HG03378 (cell line): ENCODE data around the gene NUP88.
"Not testable (repeated sequence)": the region's sequence is repeated elsewhere in the genome, so short reads cannot be mapped to it uniquely, and the experiment has no call there.

Experiments used
- ATAC-seq: cut with Tn5 transposase; IDR thresholded peaks from one replicate; pipeline ENCODE4 v1.9.1; 2021; ENCODE audit warnings: mild to moderate bottlenecking, moderate library complexity; ENCODE audit not compliant: unreplicated experiment

NUP88 gene

DNA sequence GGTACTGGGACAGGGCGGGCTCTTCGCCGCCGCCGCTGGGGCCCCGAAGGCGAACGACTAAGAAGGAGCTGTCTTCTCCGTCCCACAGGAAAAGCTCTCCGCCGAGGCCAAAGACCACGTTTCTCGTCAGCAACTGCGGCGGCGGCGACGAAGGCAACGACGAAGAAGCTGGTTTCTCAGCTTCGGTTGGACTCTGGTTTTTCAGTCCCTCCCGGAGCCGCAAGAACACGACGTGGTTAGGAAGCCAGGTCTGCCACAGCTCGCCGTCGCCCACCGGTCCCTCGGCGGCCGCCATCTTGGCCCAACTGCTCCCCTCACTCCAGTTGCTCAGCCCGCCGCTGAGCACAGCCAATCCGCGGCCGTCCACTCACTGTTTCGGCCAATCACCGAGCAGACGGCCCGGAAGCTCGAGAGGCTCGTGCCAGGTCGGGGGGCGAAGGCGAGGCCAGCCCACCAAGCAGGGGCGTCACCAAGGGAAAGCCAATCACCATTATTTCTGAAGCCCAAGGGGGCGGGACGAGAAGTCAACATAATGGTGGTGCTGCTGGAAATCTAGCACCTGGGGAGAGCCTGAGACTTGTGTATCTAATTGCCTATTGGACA is at the start of gene NUP88:
Gene NUP88 (minus strand): TSS at position 307 of the 603 bp plus-strand sequence. CDS start 12 bp downstream, at position 295.
- ATAC-seq: peak; percentile 70

DNA sequence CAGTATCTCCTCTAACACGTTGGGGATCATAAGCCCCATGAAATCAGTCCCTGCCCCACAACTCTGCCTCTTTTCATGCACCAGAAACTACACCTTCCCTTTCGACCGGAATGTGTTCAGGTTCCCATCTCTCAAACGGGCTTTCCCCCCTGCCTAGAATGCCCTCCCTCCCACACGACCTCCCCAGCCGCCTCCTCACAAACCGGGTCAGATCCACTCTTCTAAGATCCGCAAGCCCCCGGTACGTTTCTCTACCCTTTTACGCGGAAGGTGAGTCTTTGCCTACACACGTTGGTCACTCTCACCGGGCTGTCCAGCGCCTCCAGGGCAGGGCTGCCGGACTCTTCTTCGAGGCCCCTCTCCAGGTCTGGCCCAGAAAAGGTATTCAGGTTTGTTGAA is 48.6 kb upstream of the NUP88 start:
- ATAC-seq: no peak

DNA sequence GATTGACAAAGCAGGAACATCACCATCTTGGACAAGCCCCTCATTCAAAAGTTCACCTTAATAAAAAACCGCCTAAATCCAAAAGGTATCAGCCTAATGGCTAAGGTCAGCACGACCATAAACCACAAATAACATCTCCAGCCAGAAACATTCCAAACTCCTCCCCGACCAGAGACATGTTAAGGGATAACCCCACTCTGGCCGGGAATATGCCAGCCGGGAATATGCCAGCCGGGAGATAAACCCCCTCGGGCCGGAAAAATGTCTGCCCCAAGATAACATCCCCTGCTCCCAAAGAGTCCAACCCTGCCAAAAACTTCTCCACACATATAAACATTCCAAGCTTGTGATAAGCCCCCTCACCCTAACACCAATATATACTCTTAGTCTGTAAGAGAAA is 48.0 kb upstream of the NUP88 start:
- ATAC-seq: no peak

- ATAC-seq: no peak
Observed at GRCh38 chr17:5466295-5466694, 46.8 kb upstream of the NUP88 start.

GRCh38 chr17:5464717-5465507 is 45.5 kb upstream of the NUP88 start:
- ATAC-seq: no peak

DNA sequence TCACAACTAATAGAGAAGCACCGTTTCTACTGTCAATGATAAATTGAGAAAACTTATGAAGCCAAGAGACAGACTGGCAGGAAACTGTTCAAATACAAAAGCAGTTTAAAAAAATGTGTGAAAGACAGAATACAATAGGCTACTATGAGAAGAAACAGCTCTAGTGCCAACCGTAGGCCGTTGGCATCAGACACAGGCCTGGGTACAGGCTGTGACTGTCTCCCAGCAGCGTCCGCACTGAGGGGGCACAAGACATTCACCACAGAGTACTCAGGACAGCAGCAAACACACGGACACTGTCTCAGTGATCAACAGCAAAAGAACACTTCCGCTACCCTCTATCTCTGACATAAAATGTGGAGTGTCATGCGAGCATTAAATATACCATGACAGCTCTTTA is 27.3 kb upstream of the NUP88 start:
- no peak for ATAC-seq

DNA sequence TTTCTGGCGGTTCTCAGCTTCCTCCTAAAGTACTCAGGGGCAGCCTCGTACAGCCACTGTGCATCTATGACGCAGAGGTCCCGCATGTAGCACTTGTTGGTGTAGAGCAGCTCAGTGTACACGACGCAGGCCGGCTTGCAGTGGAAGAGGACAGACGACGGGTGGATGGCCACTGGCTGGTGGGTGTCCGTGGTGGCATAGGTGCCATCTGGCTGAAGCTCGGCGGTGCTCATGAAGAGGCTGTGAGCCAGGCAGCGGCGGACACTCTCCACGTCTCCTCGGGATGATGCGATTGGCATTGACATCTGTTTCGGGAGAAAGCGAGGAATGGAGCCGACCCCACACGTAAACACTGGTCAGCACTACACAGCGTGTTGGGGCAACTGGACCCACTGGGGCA is 24.7 kb upstream of the NUP88 start:
- no peak for ATAC-seq

GRCh38 chr17:5443728-5444127 is 24.3 kb upstream of the NUP88 start:
- ATAC-seq: no peak

DNA sequence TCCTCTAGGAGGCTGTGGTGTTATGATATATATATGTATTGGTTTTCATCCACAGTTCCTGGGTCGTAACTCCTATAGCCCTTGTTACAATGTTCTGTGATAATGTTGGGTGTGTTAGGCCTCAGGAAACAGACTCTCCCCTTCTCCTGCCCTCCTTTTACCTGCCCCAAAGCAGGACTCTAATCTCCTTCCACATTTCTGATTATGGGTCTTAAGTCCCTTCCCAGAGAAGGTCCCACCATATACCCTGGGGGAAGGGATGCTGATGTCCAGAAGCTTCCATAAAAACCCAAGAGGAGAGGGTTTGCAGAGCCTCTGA is 19.9 kb upstream of the NUP88 start:
- no peak for ATAC-seq

- peak; percentile 64 for ATAC-seq
Observed at GRCh38 chr17:5438716-5439445, 19.4 kb upstream of the NUP88 start, which contains the start of gene C1QBP. TSS of gene C1QBP (minus strand) at chr17:5439155. CDS start at chr17:5439073, 82 bp downstream.

DNA sequence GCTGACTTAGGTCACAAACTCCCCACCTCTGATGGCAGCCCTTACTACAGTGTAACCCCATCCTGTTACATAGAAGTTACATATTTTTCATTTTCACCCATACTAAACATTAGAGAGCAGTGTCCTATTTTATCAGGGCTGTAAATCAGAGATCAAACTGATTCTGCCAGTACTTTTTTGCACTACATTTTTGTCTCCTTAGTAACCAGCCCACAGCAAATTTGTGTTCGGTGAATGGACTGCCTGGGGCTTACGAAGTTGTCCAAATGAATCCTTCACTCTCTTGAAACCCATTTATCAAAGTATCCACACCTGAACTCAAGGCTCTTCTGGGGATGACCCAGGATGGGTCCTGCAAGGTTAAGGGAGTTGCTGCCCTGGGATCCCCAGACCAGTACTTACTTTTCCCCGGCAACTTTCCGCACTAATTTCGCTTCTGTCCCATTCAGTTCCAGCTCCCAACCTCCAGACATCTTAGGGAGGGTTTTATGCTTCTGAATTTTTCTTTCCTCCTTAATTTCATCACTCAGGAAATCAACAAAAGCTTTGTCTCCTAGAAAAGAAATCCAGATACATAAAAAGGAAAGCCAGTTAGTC is 18.4 kb upstream of the NUP88 start:
- no peak for ATAC-seq

GRCh38 chr17:5435781-5436315 is 16.4 kb upstream of the NUP88 start:
- ATAC-seq: not testable (repeated sequence)

GRCh38 chr17:5434984-5435383 is 15.5 kb upstream of the NUP88 start:
- ATAC-seq: no peak

GRCh38 chr17:5431949-5432556 is 12.6 kb upstream of the NUP88 start:
- ATAC-seq: no peak

- ATAC-seq: not testable (repeated sequence)
Observed at GRCh38 chr17:5431234-5431633, 11.8 kb upstream of the NUP88 start.

- no peak for ATAC-seq
Observed at GRCh38 chr17:5430413-5430999, 11.0 kb upstream of the NUP88 start.

DNA sequence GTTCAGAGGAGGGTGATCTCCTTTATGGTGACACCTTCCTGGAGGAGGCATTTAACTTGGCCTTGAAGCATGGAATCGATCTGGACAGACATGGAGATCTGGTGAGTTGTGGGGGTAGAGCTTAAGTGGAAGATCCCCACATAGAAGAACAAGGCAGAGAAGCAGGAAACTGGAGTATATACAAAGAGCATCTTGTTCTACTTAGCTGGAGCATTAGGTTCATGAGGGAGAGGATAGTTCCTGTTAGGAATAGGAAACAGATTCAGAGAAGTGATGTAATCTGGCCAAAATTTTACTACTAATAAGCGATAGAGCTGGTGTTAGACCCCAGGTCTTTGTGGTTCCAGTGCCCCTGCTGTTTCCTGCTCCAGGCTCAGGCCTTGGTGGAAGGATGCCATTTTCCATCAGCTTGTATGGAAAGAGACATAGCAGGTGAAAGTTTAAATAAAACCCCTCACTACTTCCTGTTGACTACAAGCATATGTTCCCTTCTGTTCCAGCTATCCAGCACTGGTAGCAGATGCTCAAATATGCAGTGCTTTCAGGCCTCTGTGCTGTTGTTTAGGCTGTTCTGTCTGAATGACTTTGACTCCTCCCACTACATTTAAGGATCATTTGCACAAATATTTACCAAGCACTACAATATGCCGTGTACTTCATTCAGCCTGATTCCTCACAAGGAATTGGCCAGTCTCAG is 9.9 kb upstream of the NUP88 start:
- ATAC-seq: no peak

GRCh38 chr17:5425826-5426225 is 6.4 kb upstream of the NUP88 start:
- no peak for ATAC-seq

- ATAC-seq: no peak
Observed at GRCh38 chr17:5424909-5425308, 5.4 kb upstream of the NUP88 start.

GRCh38 chr17:5422505-5422904 is 3.0 kb upstream of the NUP88 start:
- ATAC-seq: no peak
